HCT116 (cell line): ENCODE data around the gene TOX2. TPM values are rescaled to one million over a fixed set of nuclear protein-coding genes. Genes with fewer than 3 reads are reported as not detected.
A peak's percentile ranks its signal among the peaks of the same experiment; 100 is the strongest.

Source experiments
- ATAC-seq: fragments of 200-7000 bp; cut with Tn5 transposase; 2 replicates; pipeline ENCODE4 v1.9.1; 2020; ENCODE audit warnings: mild to moderate bottlenecking, moderate library complexity
- BruUV-seq: library from RNA; stranded (reverse); fragments of 400-500 nt; replicated peaks from 2 replicates; lab custom pipeline; 2021; lab: Mats Ljungman, UMichigan
- CTCF ChIA-PET: fragments of 300-600 bp; sonication (Branson Sonifier 250); formaldehyde crosslinking; loops from one replicate; lab custom pipeline; 2021; ENCODE audit warnings: antibody characterized with exemption; lab: Charles Lee
- POLR2A ChIA-PET: fragments of 300-600, 350-600 bp; sonication (Branson Sonifier 250); formaldehyde crosslinking; loops from one replicate; lab custom pipeline; 2021; ENCODE audit warnings: antibody characterized with exemption; lab: Charles Lee
- RAD21 ChIA-PET, 2 experiments: fragments of 300-600 bp; sonication (Branson Sonifier 250); formaldehyde crosslinking; loops; one replicate each; lab custom pipeline; 2023; ENCODE audit warnings: low total read pairs in 2 of 2; ENCODE audit not compliant: uncharacterized antibody in 2 of 2, unreplicated experiment in 2 of 2, low non-redundant PET in 1 of 2; lab: Charles Lee
- DNase-seq: peaks from one replicate; pipeline ENCODE4 v3.0.0-alpha.2; 2010; ENCODE audit warnings: low read depth, low spot score
- H2AFZ ChIP-seq: fragments of 200-600 bp; shearing (Covaris generic), sonication (generic); 2 replicates; pipeline ENCODE4 v1.6.1; 2017; ENCODE audit warnings: low read depth, mixed run types, mixed read lengths, antibody characterized with exemption, low read length; ENCODE audit not compliant: poor library complexity, severe bottlenecking
- H3K27ac ChIP-seq: 2 replicates; pipeline ENCODE4 v1.5.1; 2012; ENCODE audit warnings: low read depth, low read length
- H3K27me3 ChIP-seq: fragments of 200-600 bp; sonication (generic); 2 replicates; pipeline ENCODE4 v1.6.1; 2016; ENCODE audit warnings: mixed run types, low read length, mixed read lengths; ENCODE audit not compliant: insufficient read depth
- H3K36me3 ChIP-seq, 2 experiments: fragments of 200-500 bp in 1 of 2; fragments of 200-600 bp in 1 of 2; sonication (Bioruptor generic) in 1 of 2; sonication (generic) in 1 of 2; 2 replicates each; pipeline versions ENCODE4 v1.5.1 to v1.6.1; 2014 to 2016; ENCODE audit warnings: low read length in 2 of 2, inconsistent platforms in 1 of 2, mixed read lengths in 1 of 2, mixed run types in 1 of 2; ENCODE audit not compliant: insufficient read depth in 2 of 2, control insufficient read depth in 1 of 2
- H3K4me1 ChIP-seq, 2 experiments: fragments of 200-600 bp in 1 of 2; sonication (generic) in 1 of 2; 2 replicates each; pipeline versions ENCODE4 v1.5.1 to v1.6.1; 2012 to 2017; ENCODE audit warnings: low read length in 2 of 2, inconsistent platforms in 1 of 2, mild to moderate bottlenecking in 1 of 2, mixed read lengths in 1 of 2, mixed run types in 1 of 2, moderate library complexity in 1 of 2; ENCODE audit not compliant: insufficient read depth in 2 of 2, control insufficient read depth in 1 of 2
- H3K4me2 ChIP-seq: fragments of 200-600 bp; sonication (generic); 2 replicates; pipeline ENCODE4 v1.6.1; 2017; ENCODE audit warnings: mixed run types, low read length, mixed read lengths
- H3K4me3 ChIP-seq, 2 experiments: fragments of 200-600 bp in 1 of 2; sonication (generic) in 1 of 2; replicated peaks in 1 of 2; 2 replicates each; pipeline ENCODE4 v1.5.1; 2011 to 2016; ENCODE audit warnings: low read length in 2 of 2, control low read depth in 1 of 2, low read depth in 1 of 2, mild to moderate bottlenecking in 1 of 2, mixed read lengths in 1 of 2, mixed run types in 1 of 2
- H3K79me2 ChIP-seq: fragments of 200-600 bp; sonication (generic); 2 replicates; pipeline ENCODE4 v1.6.1; 2017; ENCODE audit warnings: mild to moderate bottlenecking, mixed run types, low read length, moderate library complexity, mixed read lengths; ENCODE audit not compliant: insufficient read depth
- H3K9ac ChIP-seq: fragments of 200-600 bp; sonication (generic); 2 replicates; pipeline ENCODE4 v1.6.1; 2016; ENCODE audit warnings: low read length, mixed read lengths
- H3K9me2 ChIP-seq: fragments of 200-600 bp; sonication (generic), shearing (Covaris generic); 2 replicates; pipeline ENCODE4 v1.6.1; 2017; ENCODE audit warnings: mixed run types, mild to moderate bottlenecking, moderate library complexity; ENCODE audit not compliant: insufficient read depth
- H3K9me3 ChIP-seq, 2 experiments: fragments of 200-500 bp in 1 of 2; fragments of 200-600 bp in 1 of 2; sonication (Bioruptor generic) in 1 of 2; sonication (generic) in 1 of 2; 2 replicates each; pipeline ENCODE4 v1.6.1; 2014 to 2017; ENCODE audit warnings: low read length in 2 of 2, mixed read lengths in 2 of 2, inconsistent platforms in 1 of 2, low read depth in 1 of 2, mild to moderate bottlenecking in 1 of 2, mixed run types in 1 of 2, moderate library complexity in 1 of 2; ENCODE audit not compliant: control insufficient read depth in 1 of 2, insufficient read depth in 1 of 2
- H4K20me1 ChIP-seq: fragments of 200-600 bp; sonication (generic), shearing (Covaris generic); 2 replicates; pipeline ENCODE4 v1.6.1; 2017; ENCODE audit warnings: mixed run types, mild to moderate bottlenecking, moderate library complexity; ENCODE audit not compliant: insufficient read depth
- CBX3 ChIP-seq: IDR thresholded peaks from 2 replicates; pipeline ENCODE4 v1.6.1; 2012; ENCODE audit warnings: low read depth
- CEBPB ChIP-seq: IDR thresholded peaks from 2 replicates; pipeline ENCODE4 v1.6.1; 2012; ENCODE audit warnings: low read depth
- EGR1 ChIP-seq: IDR thresholded peaks from 2 replicates; pipeline ENCODE4 v1.6.1; 2012; ENCODE audit warnings: low read depth
- ELF1 ChIP-seq: IDR thresholded peaks from 2 replicates; pipeline ENCODE4 v1.6.1; 2012; ENCODE audit warnings: low read depth, borderline replicate concordance
- FOSL1 ChIP-seq: IDR thresholded peaks from 2 replicates; pipeline ENCODE4 v1.6.1; 2012; ENCODE audit warnings: low read depth
- POLR2AphosphoS5 ChIP-seq: IDR thresholded peaks from 2 replicates; pipeline ENCODE4 v1.6.1; 2011; ENCODE audit warnings: mild to moderate bottlenecking, low read depth, low read length, moderate library complexity
- RAD21 ChIP-seq: IDR thresholded peaks from 2 replicates; pipeline ENCODE4 v1.6.1; 2012; ENCODE audit warnings: low read depth, mild to moderate bottlenecking
- SIN3A ChIP-seq: IDR thresholded peaks from 2 replicates; pipeline ENCODE4 v1.6.1; 2012; ENCODE audit warnings: low read depth
- SP1 ChIP-seq: IDR thresholded peaks from 2 replicates; pipeline ENCODE4 v1.6.1; 2012; ENCODE audit warnings: low read depth
- SRF ChIP-seq: IDR thresholded peaks from 2 replicates; pipeline ENCODE4 v1.6.1; 2012; ENCODE audit warnings: low read depth
- TCF7L2 ChIP-seq: IDR thresholded peaks from 2 replicates; pipeline ENCODE4 v1.7.0; 2011; ENCODE audit warnings: borderline replicate concordance, inconsistent platforms; ENCODE audit not compliant: insufficient read depth, insufficient read length; ENCODE audit errors: extremely low read depth
- YY1 ChIP-seq: IDR thresholded peaks from 2 replicates; pipeline ENCODE4 v1.6.1; 2011; ENCODE audit warnings: low read length, low read depth, moderate library complexity, mild to moderate bottlenecking; ENCODE audit not compliant: insufficient replicate concordance; ENCODE audit errors: extremely low read depth
- ZNF274 ChIP-seq: fragments of 200-500 bp; sonication (Bioruptor generic); IDR thresholded peaks from 2 replicates; pipeline ENCODE4 v1.6.1; 2014; ENCODE audit warnings: mild to moderate bottlenecking, low read depth, low read length, inconsistent platforms
- intact Hi-C: fragments of 100-400 bp; cut with micrococcal nuclease; formaldehyde crosslinking; loops from 2 replicates; pipeline ENCODE4 v1.10.0; 2022
- total RNA-seq: library from RNA; stranded (reverse); gene quantifications from one replicate; pipeline ENCODE4 v1.2.1, GENCODE V29; 2021; ENCODE audit not compliant: unreplicated experiment
- TF ChIP-seq, protein P1 (sequence below), 3 experiments: fragments of 200-600 bp in 1 of 3; sonication (generic) in 1 of 3; IDR thresholded peaks in 2 of 3; conservative IDR thresholded peaks in 1 of 3; 2 replicates each; pipeline ENCODE4 v1.5.1; 2012 to 2017; ENCODE audit warnings: low read depth in 2 of 3, low read length in 2 of 3, antibody characterized with exemption in 1 of 3, borderline replicate concordance in 1 of 3, control low read depth in 1 of 3, mild to moderate bottlenecking in 1 of 3, mixed read lengths in 1 of 3, mixed run types in 1 of 3, moderate library complexity in 1 of 3; ENCODE audit not compliant: insufficient read depth in 1 of 3
- TF ChIP-seq, protein P2 (sequence below): IDR thresholded peaks from 2 replicates; pipeline ENCODE4 v1.6.1; 2012; ENCODE audit warnings: low read depth
- TF ChIP-seq, protein P3 (sequence below): IDR thresholded peaks from 2 replicates; pipeline ENCODE4 v1.6.1; 2011; ENCODE audit warnings: mild to moderate bottlenecking, low read length, moderate library complexity; ENCODE audit not compliant: insufficient replicate concordance; ENCODE audit errors: extremely low read depth
- TF ChIP-seq, protein P4 (sequence below): IDR thresholded peaks from 2 replicates; pipeline ENCODE4 v1.6.1; 2012
- TF ChIP-seq, protein P5 (sequence below): IDR thresholded peaks from 2 replicates; pipeline ENCODE4 v1.6.1; 2012

The TOX2 gene
- total RNA-seq, 1 experiment from 2014 or later, result 39.6 TPM

DNA sequence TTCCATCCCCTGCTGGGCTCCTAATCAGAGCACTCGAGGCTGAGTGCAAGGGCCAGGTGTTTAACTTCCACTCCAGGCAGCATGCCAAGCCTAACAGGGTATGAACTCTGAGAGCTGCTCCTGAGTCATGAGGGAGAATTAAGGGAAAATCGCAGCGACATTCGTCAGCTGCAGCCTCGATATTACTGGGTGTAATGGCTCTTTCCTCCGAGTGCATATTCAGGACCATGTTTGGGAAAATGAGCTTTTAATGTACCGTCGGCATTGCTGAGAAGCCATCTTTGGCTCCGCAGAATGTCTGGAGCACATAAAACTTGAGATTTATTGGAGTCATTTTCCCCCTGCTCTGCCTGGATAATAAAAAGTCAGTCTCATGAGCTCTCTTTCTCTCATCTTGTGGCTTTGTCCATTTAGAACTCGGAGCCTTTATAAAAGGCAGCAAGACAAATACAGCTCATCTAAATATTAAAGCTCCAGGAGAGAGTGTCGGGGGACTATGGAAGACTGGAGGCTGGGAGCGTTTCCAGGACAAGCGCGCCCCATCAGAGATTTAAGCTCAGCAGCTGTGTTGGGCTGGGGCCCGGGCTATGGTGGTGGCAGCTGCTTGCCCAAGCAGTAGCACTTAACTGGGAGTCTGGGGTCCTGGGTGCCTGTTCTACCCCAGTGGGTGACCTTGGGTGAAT lies 103.7 kb downstream of the TOX2 start:
- no peaks in the 10 kb centered on the region for H3K36me3 ChIP-seq
- no peaks in the 10 kb centered on the region for H3K27me3 ChIP-seq
- no peaks in the 10 kb centered on the region for H3K9me2 ChIP-seq
- peak overlapping the region; percentile 79 for H3K27ac ChIP-seq
- RAD21 ChIA-PET, result interaction anchor here (0.6 to 1.2 kb wide), 2 partner anchors 15 to 62 kb away, joined by 3 read pairs; no protein-coding TSS in a partner anchor
- peaks cover 34 to 39% of the 10 kb centered on the region in 2 experiments for H3K4me1 ChIP-seq
- ATAC-seq, result peak; percentile 92
- POLR2A ChIA-PET, result interaction anchor here (1.0 to 1.2 kb wide), 2 partner anchors 14 to 17 kb away, joined by 3 to 6 read pairs; no protein-coding TSS in a partner anchor
- peak overlapping the region; percentile 82 for H3K4me2 ChIP-seq
- CTCF ChIA-PET, result interaction anchor here (1.3 to 2.1 kb wide), 2 partner anchors 36 to 570 kb away, joined by 4 to 10 read pairs; no protein-coding TSS in a partner anchor
- no TSS peak for BruUV-seq
- no peaks in the 10 kb centered on the region for H3K79me2 ChIP-seq
- DNase-seq, result peak; percentile 85
- no peaks in the 10 kb centered on the region for H3K9me3 ChIP-seq
- H3K9ac ChIP-seq, result peak overlapping the region; percentile 53
- H2AFZ ChIP-seq, result peak overlapping the region; percentile 63
- intact Hi-C loops, result no loop called here
- H3K4me3 ChIP-seq, result peak overlapping the region; percentile 4 to 48; a peak in 2 of 4 replicates
- no peaks in the 10 kb centered on the region for H4K20me1 ChIP-seq
- TF ChIP-seq RAD21 (0 out of 2 replicates have a peak, but pooled peaks have one; percentile 26), ZNF274 (no peak), SP1 (peak; percentile 89), SRF (peak; percentile 32; the same call in 1 of the 2 replicates), POLR2AphosphoS5 (peak; percentile 59), CEBPB (no peak), TCF7L2 (peak; percentile 50), SIN3A (no peak), FOSL1 (peak; percentile 67; the same call in 1 of the 2 replicates), YY1 (no peak), ELF1 (no peak), EGR1 (no peak), CBX3 (no peak; the same call in 1 of the 2 replicates)
- TF ChIP-seq, protein P1, sequence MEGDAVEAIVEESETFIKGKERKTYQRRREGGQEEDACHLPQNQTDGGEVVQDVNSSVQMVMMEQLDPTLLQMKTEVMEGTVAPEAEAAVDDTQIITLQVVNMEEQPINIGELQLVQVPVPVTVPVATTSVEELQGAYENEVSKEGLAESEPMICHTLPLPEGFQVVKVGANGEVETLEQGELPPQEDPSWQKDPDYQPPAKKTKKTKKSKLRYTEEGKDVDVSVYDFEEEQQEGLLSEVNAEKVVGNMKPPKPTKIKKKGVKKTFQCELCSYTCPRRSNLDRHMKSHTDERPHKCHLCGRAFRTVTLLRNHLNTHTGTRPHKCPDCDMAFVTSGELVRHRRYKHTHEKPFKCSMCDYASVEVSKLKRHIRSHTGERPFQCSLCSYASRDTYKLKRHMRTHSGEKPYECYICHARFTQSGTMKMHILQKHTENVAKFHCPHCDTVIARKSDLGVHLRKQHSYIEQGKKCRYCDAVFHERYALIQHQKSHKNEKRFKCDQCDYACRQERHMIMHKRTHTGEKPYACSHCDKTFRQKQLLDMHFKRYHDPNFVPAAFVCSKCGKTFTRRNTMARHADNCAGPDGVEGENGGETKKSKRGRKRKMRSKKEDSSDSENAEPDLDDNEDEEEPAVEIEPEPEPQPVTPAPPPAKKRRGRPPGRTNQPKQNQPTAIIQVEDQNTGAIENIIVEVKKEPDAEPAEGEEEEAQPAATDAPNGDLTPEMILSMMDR (IDR thresholded peaks at IDR 0.05 in 2 of 3, conservative IDR thresholded peaks at IDR 0.05 in 1 of 3; ENCODE audit: borderline replicate concordance in 1 of 3, insufficient read depth in 1 of 3, low read depth in 2 of 3, low read length in 2 of 3), result no peak
- TF ChIP-seq, protein P2, sequence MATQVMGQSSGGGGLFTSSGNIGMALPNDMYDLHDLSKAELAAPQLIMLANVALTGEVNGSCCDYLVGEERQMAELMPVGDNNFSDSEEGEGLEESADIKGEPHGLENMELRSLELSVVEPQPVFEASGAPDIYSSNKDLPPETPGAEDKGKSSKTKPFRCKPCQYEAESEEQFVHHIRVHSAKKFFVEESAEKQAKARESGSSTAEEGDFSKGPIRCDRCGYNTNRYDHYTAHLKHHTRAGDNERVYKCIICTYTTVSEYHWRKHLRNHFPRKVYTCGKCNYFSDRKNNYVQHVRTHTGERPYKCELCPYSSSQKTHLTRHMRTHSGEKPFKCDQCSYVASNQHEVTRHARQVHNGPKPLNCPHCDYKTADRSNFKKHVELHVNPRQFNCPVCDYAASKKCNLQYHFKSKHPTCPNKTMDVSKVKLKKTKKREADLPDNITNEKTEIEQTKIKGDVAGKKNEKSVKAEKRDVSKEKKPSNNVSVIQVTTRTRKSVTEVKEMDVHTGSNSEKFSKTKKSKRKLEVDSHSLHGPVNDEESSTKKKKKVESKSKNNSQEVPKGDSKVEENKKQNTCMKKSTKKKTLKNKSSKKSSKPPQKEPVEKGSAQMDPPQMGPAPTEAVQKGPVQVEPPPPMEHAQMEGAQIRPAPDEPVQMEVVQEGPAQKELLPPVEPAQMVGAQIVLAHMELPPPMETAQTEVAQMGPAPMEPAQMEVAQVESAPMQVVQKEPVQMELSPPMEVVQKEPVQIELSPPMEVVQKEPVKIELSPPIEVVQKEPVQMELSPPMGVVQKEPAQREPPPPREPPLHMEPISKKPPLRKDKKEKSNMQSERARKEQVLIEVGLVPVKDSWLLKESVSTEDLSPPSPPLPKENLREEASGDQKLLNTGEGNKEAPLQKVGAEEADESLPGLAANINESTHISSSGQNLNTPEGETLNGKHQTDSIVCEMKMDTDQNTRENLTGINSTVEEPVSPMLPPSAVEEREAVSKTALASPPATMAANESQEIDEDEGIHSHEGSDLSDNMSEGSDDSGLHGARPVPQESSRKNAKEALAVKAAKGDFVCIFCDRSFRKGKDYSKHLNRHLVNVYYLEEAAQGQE, result no peak
- TF ChIP-seq, protein P3, sequence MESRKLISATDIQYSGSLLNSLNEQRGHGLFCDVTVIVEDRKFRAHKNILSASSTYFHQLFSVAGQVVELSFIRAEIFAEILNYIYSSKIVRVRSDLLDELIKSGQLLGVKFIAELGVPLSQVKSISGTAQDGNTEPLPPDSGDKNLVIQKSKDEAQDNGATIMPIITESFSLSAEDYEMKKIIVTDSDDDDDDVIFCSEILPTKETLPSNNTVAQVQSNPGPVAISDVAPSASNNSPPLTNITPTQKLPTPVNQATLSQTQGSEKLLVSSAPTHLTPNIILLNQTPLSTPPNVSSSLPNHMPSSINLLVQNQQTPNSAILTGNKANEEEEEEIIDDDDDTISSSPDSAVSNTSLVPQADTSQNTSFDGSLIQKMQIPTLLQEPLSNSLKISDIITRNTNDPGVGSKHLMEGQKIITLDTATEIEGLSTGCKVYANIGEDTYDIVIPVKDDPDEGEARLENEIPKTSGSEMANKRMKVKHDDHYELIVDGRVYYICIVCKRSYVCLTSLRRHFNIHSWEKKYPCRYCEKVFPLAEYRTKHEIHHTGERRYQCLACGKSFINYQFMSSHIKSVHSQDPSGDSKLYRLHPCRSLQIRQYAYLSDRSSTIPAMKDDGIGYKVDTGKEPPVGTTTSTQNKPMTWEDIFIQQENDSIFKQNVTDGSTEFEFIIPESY, result no peak
- TF ChIP-seq, protein P4, sequence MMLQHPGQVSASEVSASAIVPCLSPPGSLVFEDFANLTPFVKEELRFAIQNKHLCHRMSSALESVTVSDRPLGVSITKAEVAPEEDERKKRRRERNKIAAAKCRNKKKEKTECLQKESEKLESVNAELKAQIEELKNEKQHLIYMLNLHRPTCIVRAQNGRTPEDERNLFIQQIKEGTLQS, result no peak
- TF ChIP-seq, protein P5, sequence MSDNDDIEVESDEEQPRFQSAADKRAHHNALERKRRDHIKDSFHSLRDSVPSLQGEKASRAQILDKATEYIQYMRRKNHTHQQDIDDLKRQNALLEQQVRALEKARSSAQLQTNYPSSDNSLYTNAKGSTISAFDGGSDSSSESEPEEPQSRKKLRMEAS, result peak; percentile 66; the same call in 1 of the 2 replicates
